ENCODE measurements around the gene ZNF202. TPM values are rescaled to one million over a fixed set of nuclear protein-coding genes. Genes with fewer than 3 reads are reported as not detected.

Gene ZNF202
- total RNA-seq, 4 donors from 2014 or later: 6.8 to 9.2 (median 8.3) TPM

GRCh38 chr11:123762422-123762821, 21.0 kb upstream of the ZNF202 start:
- no peaks in the 10 kb centered on the region for H3K4me1 ChIP-seq
- DNase-seq (ENCODE audit: low spot score in 2 of 2): no peak
- H3K27me3 ChIP-seq: no peaks in the 10 kb centered on the region
- no peak overlapping the region for H3K27ac ChIP-seq
- H3K36me3 ChIP-seq: no peaks in the 10 kb centered on the region
- H3K4me3 ChIP-seq: no peak overlapping the region
- TF ChIP-seq POLR2A (IDR thresholded peaks at IDR 0.05) (no peak), POLR2AphosphoS5 (IDR thresholded peaks at IDR 0.05) (no peak), EP300 (IDR thresholded peaks at IDR 0.05) (no peak)
- TF ChIP-seq, protein P1, sequence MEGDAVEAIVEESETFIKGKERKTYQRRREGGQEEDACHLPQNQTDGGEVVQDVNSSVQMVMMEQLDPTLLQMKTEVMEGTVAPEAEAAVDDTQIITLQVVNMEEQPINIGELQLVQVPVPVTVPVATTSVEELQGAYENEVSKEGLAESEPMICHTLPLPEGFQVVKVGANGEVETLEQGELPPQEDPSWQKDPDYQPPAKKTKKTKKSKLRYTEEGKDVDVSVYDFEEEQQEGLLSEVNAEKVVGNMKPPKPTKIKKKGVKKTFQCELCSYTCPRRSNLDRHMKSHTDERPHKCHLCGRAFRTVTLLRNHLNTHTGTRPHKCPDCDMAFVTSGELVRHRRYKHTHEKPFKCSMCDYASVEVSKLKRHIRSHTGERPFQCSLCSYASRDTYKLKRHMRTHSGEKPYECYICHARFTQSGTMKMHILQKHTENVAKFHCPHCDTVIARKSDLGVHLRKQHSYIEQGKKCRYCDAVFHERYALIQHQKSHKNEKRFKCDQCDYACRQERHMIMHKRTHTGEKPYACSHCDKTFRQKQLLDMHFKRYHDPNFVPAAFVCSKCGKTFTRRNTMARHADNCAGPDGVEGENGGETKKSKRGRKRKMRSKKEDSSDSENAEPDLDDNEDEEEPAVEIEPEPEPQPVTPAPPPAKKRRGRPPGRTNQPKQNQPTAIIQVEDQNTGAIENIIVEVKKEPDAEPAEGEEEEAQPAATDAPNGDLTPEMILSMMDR (IDR thresholded peaks at IDR 0.05): no peak
- H3K9me3 ChIP-seq: peaks cover 4% of the 10 kb centered on the region

GRCh38 chr11:123760894-123761293, 19.4 kb upstream of the ZNF202 start:
- no peaks in the 10 kb centered on the region for H3K36me3 ChIP-seq
- peaks cover 4% of the 10 kb centered on the region for H3K9me3 ChIP-seq
- no peak for DNase-seq (ENCODE audit: low spot score in 2 of 2)
- TF ChIP-seq POLR2A (IDR thresholded peaks at IDR 0.05) (no peak), EP300 (IDR thresholded peaks at IDR 0.05) (no peak), POLR2AphosphoS5 (IDR thresholded peaks at IDR 0.05) (no peak)
- TF ChIP-seq, protein P1 (IDR thresholded peaks at IDR 0.05): no peak
- no peak overlapping the region for H3K4me3 ChIP-seq
- H3K4me1 ChIP-seq: no peaks in the 10 kb centered on the region
- no peak overlapping the region for H3K27ac ChIP-seq
- 93% methylated on average over 1 of the region's 1 CpG for WGBS
- no peaks in the 10 kb centered on the region for H3K27me3 ChIP-seq

DNA sequence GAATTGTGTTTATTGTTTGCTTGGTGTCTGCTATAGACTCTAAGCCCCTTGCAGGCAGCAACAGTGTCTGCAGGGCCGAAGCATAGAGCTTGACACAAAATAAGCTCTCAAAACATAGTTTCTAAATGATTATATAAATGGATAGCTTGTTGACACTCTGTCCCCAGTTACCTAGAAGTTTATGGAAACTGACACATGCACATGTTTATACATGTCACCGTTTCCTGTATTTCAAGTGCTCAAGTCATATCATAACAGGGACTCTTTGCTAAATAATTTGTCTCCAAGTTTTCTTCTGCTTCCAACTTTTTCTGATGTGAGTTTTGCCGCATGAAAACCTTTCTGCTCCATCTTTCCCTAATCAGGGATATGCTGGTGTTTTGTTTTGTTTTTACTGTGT, 16.5 kb upstream of the ZNF202 start:
- Histone ChIP-seq H3K27ac (no peak overlapping the region), H3K4me1 (no peaks in the 10 kb centered on the region)

DNA sequence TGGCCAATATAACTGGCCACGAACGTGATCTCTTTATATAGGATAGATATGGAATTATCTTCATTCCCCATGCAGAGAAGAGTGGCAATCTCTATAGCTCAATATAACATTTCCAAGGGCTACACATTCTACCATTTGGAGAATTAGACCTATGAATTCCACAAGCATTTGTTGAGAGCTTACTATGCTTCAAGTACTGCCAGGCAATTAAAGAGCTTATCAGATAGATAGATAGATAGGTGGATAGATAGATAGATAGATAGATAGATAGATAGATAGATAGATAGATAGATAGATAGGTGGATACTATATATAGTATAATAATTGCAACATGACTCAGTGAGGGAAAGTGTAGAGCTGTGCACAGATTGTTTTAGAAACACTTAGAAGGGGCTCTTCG, 14.4 kb upstream of the ZNF202 start:
- 91% methylated on average over 3 of the region's 3 CpGs for WGBS
- TF ChIP-seq POLR2A (IDR thresholded peaks at IDR 0.05) (no peak), POLR2AphosphoS5 (IDR thresholded peaks at IDR 0.05) (no peak), EP300 (IDR thresholded peaks at IDR 0.05) (no peak)
- TF ChIP-seq, protein P1 (IDR thresholded peaks at IDR 0.05): no peak
- no peaks in the 10 kb centered on the region for H3K9me3 ChIP-seq
- H3K36me3 ChIP-seq: no peaks in the 10 kb centered on the region
- no peaks in the 10 kb centered on the region for H3K4me1 ChIP-seq
- H3K27me3 ChIP-seq: no peaks in the 10 kb centered on the region
- no peak for DNase-seq (ENCODE audit: low spot score in 2 of 2)
- no peak overlapping the region for H3K4me3 ChIP-seq
- no peak overlapping the region for H3K27ac ChIP-seq

More for the DNA sequence above, 16.5 kb upstream of the ZNF202 start:
- H3K9me3 ChIP-seq: peaks cover 4% of the 10 kb centered on the region
- H3K36me3 ChIP-seq: no peaks in the 10 kb centered on the region
- no peak overlapping the region for H3K4me3 ChIP-seq
- no peak for DNase-seq (ENCODE audit: low spot score in 2 of 2)
- no peak for TF ChIP-seq POLR2AphosphoS5 (IDR thresholded peaks at IDR 0.05)
- no peak for TF ChIP-seq EP300 (IDR thresholded peaks at IDR 0.05)
- TF ChIP-seq, protein P1 (IDR thresholded peaks at IDR 0.05): no peak
- TF ChIP-seq POLR2A (IDR thresholded peaks at IDR 0.05): no peak
- WGBS: 46% methylated on average over 3 of the region's 3 CpGs
- no peaks in the 10 kb centered on the region for H3K27me3 ChIP-seq

DNA sequence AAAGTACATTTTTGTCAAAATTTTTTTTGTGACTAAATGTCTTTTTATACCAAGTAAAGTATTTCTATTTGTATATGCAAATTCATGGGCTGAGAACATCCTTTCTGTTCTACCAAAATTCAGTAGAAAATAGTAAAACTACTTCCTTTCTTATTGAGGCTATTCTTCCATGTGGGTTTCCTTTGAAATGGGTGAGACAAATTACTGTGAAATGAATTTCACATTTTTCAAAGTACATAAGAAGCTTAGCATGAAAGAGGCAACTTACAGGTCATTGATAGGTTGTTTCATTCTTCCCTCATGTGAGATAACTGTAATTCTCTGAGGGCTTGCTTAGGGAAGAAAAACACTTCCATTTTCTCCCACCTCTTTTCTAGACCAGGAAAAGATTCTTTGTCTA, 13.9 kb upstream of the ZNF202 start:
- DNase-seq (ENCODE audit: low spot score in 2 of 2): no peak
- Histone ChIP-seq H3K4me3 (no peak overlapping the region), H3K4me1 (no peaks in the 10 kb centered on the region), H3K27ac (no peak overlapping the region), H3K9me3 (no peaks in the 10 kb centered on the region), H3K27me3 (no peaks in the 10 kb centered on the region), H3K36me3 (no peaks in the 10 kb centered on the region)
- TF ChIP-seq POLR2AphosphoS5 (IDR thresholded peaks at IDR 0.05): no peak
- TF ChIP-seq EP300 (IDR thresholded peaks at IDR 0.05): no peak
- TF ChIP-seq, protein P1 (IDR thresholded peaks at IDR 0.05): no peak
- no peak for TF ChIP-seq POLR2A (IDR thresholded peaks at IDR 0.05)
